GM21447 (cell line): ENCODE data around the gene PITPNM2.
"Not testable (repeated sequence)": the region's sequence is repeated elsewhere in the genome, so short reads cannot be mapped to it uniquely, and the experiment has no call there.

Source experiments
- ATAC-seq: cut with Tn5 transposase; IDR thresholded peaks from one replicate; pipeline ENCODE4 v1.9.1; 2021; ENCODE audit not compliant: unreplicated experiment

Gene PITPNM2

GRCh38 chr12:123121670-123122069, 29.2 kb downstream of the PITPNM2 start:
- no peak for ATAC-seq

GRCh38 chr12:123120452-123121166, 30.3 kb downstream of the PITPNM2 start:
- ATAC-seq: peak; percentile 30

- peak; percentile 85 for ATAC-seq
Measured at GRCh38 chr12:123119808-123120207, 31.1 kb downstream of the PITPNM2 start.

- no peak for ATAC-seq
Measured at GRCh38 chr12:123118497-123118896, 32.4 kb downstream of the PITPNM2 start.

GRCh38 chr12:123115409-123116121, 35.3 kb downstream of the PITPNM2 start:
- no peak for ATAC-seq

- ATAC-seq: no peak
Measured at GRCh38 chr12:123114304-123115083, 36.4 kb downstream of the PITPNM2 start.

GRCh38 chr12:123113026-123113425, 37.9 kb downstream of the PITPNM2 start:
- ATAC-seq: no peak

- no peak for ATAC-seq
Measured at GRCh38 chr12:123111498-123112165, 39.3 kb downstream of the PITPNM2 start.

- ATAC-seq: no peak
Measured at GRCh38 chr12:123109319-123109772, 41.5 kb downstream of the PITPNM2 start.

- ATAC-seq: no peak
Measured at GRCh38 chr12:123108682-123109066, 42.2 kb downstream of the PITPNM2 start.

GRCh38 chr12:123107926-123108681, 42.8 kb downstream of the PITPNM2 start:
- no peak for ATAC-seq

- peak; percentile 73 for ATAC-seq
Measured at GRCh38 chr12:123106640-123107359, 44.1 kb downstream of the PITPNM2 start.

- ATAC-seq: no peak
Measured at GRCh38 chr12:123105211-123105826, 45.6 kb downstream of the PITPNM2 start.

- ATAC-seq: no peak
Measured at GRCh38 chr12:123104809-123105208, 46.1 kb downstream of the PITPNM2 start.

- not testable (repeated sequence) for ATAC-seq
Measured at GRCh38 chr12:123104094-123104493, 46.8 kb downstream of the PITPNM2 start.

GRCh38 chr12:123102781-123103503, 47.9 kb downstream of the PITPNM2 start:
- no peak for ATAC-seq

- ATAC-seq: no peak
Measured at GRCh38 chr12:123102366-123102765, 48.5 kb downstream of the PITPNM2 start.

- ATAC-seq: no peak
Measured at GRCh38 chr12:123101526-123101925, 49.4 kb downstream of the PITPNM2 start.
